HEK293 (cell line): ENCODE data around the gene AKNA.

Source experiments
- CTCF ChIA-PET: fragments of 350-600 bp; formaldehyde crosslinking; extraction: SDS; loops from one replicate; lab custom pipeline; 2021; ENCODE audit warnings: antibody characterized with exemption; lab: Yijun Ruan, JAX
- POLR2A ChIA-PET: fragments of 300-600 bp; formaldehyde crosslinking; extraction: SDS; loops from one replicate; lab custom pipeline; 2020; ENCODE audit warnings: antibody characterized with exemption, inconsistent platforms; lab: Yijun Ruan, JAX
- H3K27ac ChIP-seq: fragments of 200-500 bp; sonication (Bioruptor generic); 2 replicates; pipeline ENCODE4 v1.5.1; 2014; ENCODE audit warnings: low read depth, low read length, control low read depth, inconsistent platforms; ENCODE audit errors: extremely low read depth
- H3K36me3 ChIP-seq, 2 experiments: fragments of 200-500 bp in 1 of 2; sonication (Bioruptor generic) in 1 of 2; 1 replicate in 1 of 2; 2 replicates in 1 of 2; pipeline ENCODE4 v1.5.1; 2014 to 2017; ENCODE audit warnings: inconsistent platforms in 2 of 2, low read length in 2 of 2; ENCODE audit not compliant: control insufficient read depth in 2 of 2, insufficient read depth in 1 of 2
- H3K4me1 ChIP-seq: fragments of 200-500 bp; sonication (Bioruptor generic); 2 replicates; pipeline ENCODE4 v1.5.1; 2014; ENCODE audit warnings: mild to moderate bottlenecking, low read length, inconsistent platforms; ENCODE audit not compliant: control insufficient read depth, insufficient read depth
- H3K4me3 ChIP-seq: 2 replicates; pipeline ENCODE4 v1.5.1; 2011; ENCODE audit warnings: low read depth, mild to moderate bottlenecking, control low read depth, low read length, moderate library complexity
- H3K9me3 ChIP-seq: fragments of 200-500 bp; sonication (Bioruptor generic); 2 replicates; pipeline ENCODE4 v1.5.1; 2014; ENCODE audit warnings: low read depth, low read length, inconsistent platforms; ENCODE audit not compliant: control insufficient read depth, insufficient read depth
- EGR2 ChIP-seq: fragments of 450-650 bp; formaldehyde crosslinking; IDR thresholded peaks from 2 replicates; pipeline ENCODE4 v1.5.1; 2016; ENCODE audit warnings: low read depth, missing biosample characterization, missing genetic modification characterization
- GLI4 ChIP-seq: fragments of 450-650 bp; formaldehyde crosslinking; IDR thresholded peaks from 2 replicates; pipeline ENCODE4 v1.5.1; 2016; ENCODE audit warnings: missing biosample characterization, missing genetic modification characterization
- KLF7 ChIP-seq: fragments of 450-650 bp; formaldehyde crosslinking; IDR thresholded peaks from 2 replicates; pipeline ENCODE4 v1.5.1; 2016; ENCODE audit warnings: missing biosample characterization, missing genetic modification characterization, borderline replicate concordance
- KLF9 ChIP-seq: fragments of 450-650 bp; formaldehyde crosslinking; IDR thresholded peaks from 2 replicates; pipeline ENCODE4 v1.5.1; 2016; ENCODE audit warnings: missing biosample characterization, missing genetic modification characterization, low read depth
- REST ChIP-seq: fragments of 450-650 bp; formaldehyde crosslinking; IDR thresholded peaks from 2 replicates; pipeline ENCODE4 v1.5.1; 2016; ENCODE audit warnings: missing biosample characterization, missing genetic modification characterization
- SCRT2 ChIP-seq: fragments of 450-650 bp; formaldehyde crosslinking; IDR thresholded peaks from 2 replicates; pipeline ENCODE4 v1.5.1; 2016; ENCODE audit warnings: missing biosample characterization, missing genetic modification characterization
- ZBTB26 ChIP-seq: fragments of 450-650 bp; formaldehyde crosslinking; optimal IDR thresholded peaks from 2 replicates; pipeline ENCODE3; 2016; ENCODE audit warnings: missing biosample characterization, mild to moderate bottlenecking, missing genetic modification characterization
- ZBTB49 ChIP-seq: fragments of 450-650 bp; formaldehyde crosslinking; IDR thresholded peaks from 2 replicates; pipeline ENCODE4 v1.5.1; 2016; ENCODE audit warnings: missing biosample characterization, missing genetic modification characterization, low read depth
- ZEB2 ChIP-seq: fragments of 450-650 bp; formaldehyde crosslinking; IDR thresholded peaks from 2 replicates; pipeline ENCODE4 v1.5.1; 2016; ENCODE audit warnings: missing biosample characterization, missing genetic modification characterization
- ZFP69B ChIP-seq: fragments of 450-650 bp; formaldehyde crosslinking; IDR thresholded peaks from 2 replicates; pipeline ENCODE4 v1.5.1; 2016; ENCODE audit warnings: missing biosample characterization, missing genetic modification characterization
- ZIC2 ChIP-seq: fragments of 450-650 bp; formaldehyde crosslinking; IDR thresholded peaks from 2 replicates; pipeline ENCODE4 v1.5.1; 2016; ENCODE audit warnings: missing biosample characterization, missing genetic modification characterization
- ZNF114 ChIP-seq: fragments of 450-650 bp; formaldehyde crosslinking; IDR thresholded peaks from 2 replicates; pipeline ENCODE4 v1.5.0; 2017; ENCODE audit warnings: missing biosample characterization, missing genetic modification characterization
- ZNF148 ChIP-seq: fragments of 450-650 bp; formaldehyde crosslinking; IDR thresholded peaks from 2 replicates; pipeline ENCODE4 v1.5.0; 2017; ENCODE audit warnings: missing biosample characterization, missing genetic modification characterization, borderline replicate concordance
- ZNF155 ChIP-seq: fragments of 450-650 bp; formaldehyde crosslinking; IDR thresholded peaks from 2 replicates; pipeline ENCODE4 v1.5.1; 2016; ENCODE audit warnings: missing biosample characterization, missing genetic modification characterization
- ZNF23 ChIP-seq: fragments of 450-650 bp; formaldehyde crosslinking; IDR thresholded peaks from 2 replicates; pipeline ENCODE4 v1.5.1; 2016; ENCODE audit warnings: missing biosample characterization, missing genetic modification characterization, borderline replicate concordance
- ZNF335 ChIP-seq: fragments of 450-650 bp; formaldehyde crosslinking; conservative IDR thresholded peaks from 2 replicates; pipeline ENCODE4 v1.5.1; 2016; ENCODE audit warnings: missing biosample characterization, missing genetic modification characterization
- ZNF423 ChIP-seq: fragments of 450-650 bp; formaldehyde crosslinking; IDR thresholded peaks from 2 replicates; pipeline ENCODE4 v1.5.1; 2016; ENCODE audit warnings: missing biosample characterization, missing genetic modification characterization
- ZNF510 ChIP-seq: fragments of 450-650 bp; formaldehyde crosslinking; IDR thresholded peaks from 2 replicates; pipeline ENCODE4 v1.5.1; 2018; ENCODE audit warnings: mild to moderate bottlenecking, missing genetic modification characterization, missing biosample characterization; ENCODE audit not compliant: insufficient replicate concordance
- ZNF549 ChIP-seq: fragments of 450-650 bp; IDR thresholded peaks from 2 replicates; pipeline ENCODE4 v1.5.1; 2018; ENCODE audit warnings: missing biosample characterization, missing genetic modification characterization, mild to moderate bottlenecking, inconsistent platforms, moderate library complexity
- ZNF629 ChIP-seq: fragments of 450-650 bp; formaldehyde crosslinking; IDR thresholded peaks from 2 replicates; pipeline ENCODE4 v1.5.1; 2017; ENCODE audit warnings: missing biosample characterization, missing genetic modification characterization
- ZNF639 ChIP-seq: fragments of 450-650 bp; formaldehyde crosslinking; IDR thresholded peaks from 2 replicates; pipeline ENCODE4 v1.5.1; 2016; ENCODE audit warnings: missing biosample characterization, missing genetic modification characterization
- ZNF660 ChIP-seq: fragments of 450-650 bp; IDR thresholded peaks from 2 replicates; pipeline ENCODE4 v1.5.1; 2018; ENCODE audit warnings: missing biosample characterization, mild to moderate bottlenecking, missing genetic modification characterization
- ZNF677 ChIP-seq: fragments of 450-650 bp; IDR thresholded peaks from 2 replicates; pipeline ENCODE4 v1.5.0; 2018; ENCODE audit warnings: missing biosample characterization, mild to moderate bottlenecking, missing genetic modification characterization, moderate library complexity
- ZNF747 ChIP-seq: fragments of 450-650 bp; formaldehyde crosslinking; IDR thresholded peaks from 2 replicates; pipeline ENCODE4 v1.5.1; 2016; ENCODE audit warnings: missing biosample characterization, missing genetic modification characterization
- ZSCAN5A ChIP-seq: fragments of 450-650 bp; formaldehyde crosslinking; IDR thresholded peaks from 2 replicates; pipeline ENCODE4 v1.5.1; 2016; ENCODE audit warnings: missing biosample characterization, missing genetic modification characterization

Gene AKNA

GRCh38 chr9:114348906-114349482, 38.8 kb downstream of the AKNA start:
- Histone ChIP-seq H3K9me3 (no peaks in the 10 kb centered on the region), H3K36me3 (no peaks in the 10 kb centered on the region), H3K4me1 (peaks cover 8% of the 10 kb centered on the region), H3K27ac (peak overlapping the region; percentile 53; the same call in 1 of the 2 replicates), H3K4me3 (no peak overlapping the region)
- ChIA-PET POLR2A (interaction anchor here (0.7 kb wide), 1 partner anchor 20 kb away, joined by 3 read pairs; no protein-coding TSS in a partner anchor), CTCF (interaction anchor here (0.8 to 1.0 kb wide), 2 partner anchors 10 to 666 kb away, joined by 3 to 4 read pairs; no protein-coding TSS in a partner anchor)
- TF ChIP-seq KLF7 (tag by site-specific recombination) (no peak), KLF9 (tag by site-specific recombination) (peak; percentile 12; the same call in 1 of the 2 replicates), ZEB2 (tag by site-specific recombination) (peak; percentile 74; the same call in 1 of the 2 replicates), ZBTB49 (tag by site-specific recombination) (no peak), GLI4 (tag by site-specific recombination) (no peak), ZNF23 (no peak), SCRT2 (tag by site-specific recombination) (no peak), ZNF639 (tag by site-specific recombination) (no peak), EGR2 (tag by site-specific recombination) (peak; percentile 80), ZNF549 (tag by site-specific recombination) (no peak), ZNF155 (tag by site-specific recombination) (no peak), ZNF629 (peak; percentile 61; the same call in 1 of the 2 replicates), REST (tag by site-specific recombination) (no peak), ZNF423 (tag by site-specific recombination) (0 out of 2 replicates have a peak, but pooled peaks have one; percentile 49), ZNF747 (tag by site-specific recombination) (no peak), ZNF677 (tag by site-specific recombination) (no peak), ZBTB26 (tag by site-specific recombination) (no peak), ZNF335 (0 out of 2 replicates have a peak, but pooled peaks have one; percentile 9), ZNF148 (tag by site-specific recombination) (no peak), ZNF114 (no peak), ZNF660 (tag by site-specific recombination) (no peak), ZNF510 (no peak), ZFP69B (no peak), ZIC2 (tag by site-specific recombination) (peak; percentile 70), ZSCAN5A (no peak)
